Measurements from ENCODE around the gene TMEM171. TPM values are rescaled to one million over a fixed set of nuclear protein-coding genes. Genes with fewer than 3 reads are reported as not detected.

Gene TMEM171
- total and polyA plus RNA-seq, 2 of the 8 experiments (the other 6 are each of a cell fraction or from before 2014, with no cell fraction given): 1.0 to 2.2 TPM

- Histone ChIP-seq H3K4me2 (ENCODE audit: insufficient read depth in 1 of 2, low read depth in 2 of 2, low read length in 2 of 2) (no peak overlapping the region), H3K79me1 (ENCODE audit: low read depth, low read length) (no peaks in the 10 kb centered on the region), H4K5ac (ENCODE audit: insufficient read length, low read depth, low read length) (no peak overlapping the region), H3K27ac (ENCODE audit: low read depth, low read length) (no peak overlapping the region), H3K56ac (replicated peaks; ENCODE audit: insufficient read length, low read depth, low read length) (no peak overlapping the region), H2AFZ (ENCODE audit: low read length) (no peak overlapping the region), H2BK12ac (ENCODE audit: low read depth, low read length) (no peak overlapping the region), H2BK20ac (ENCODE audit: low read length) (no peak overlapping the region), H3K4me3 (ENCODE audit: extremely low read depth in 1 of 4, insufficient read depth in 2 of 4, low read depth in 3 of 4, low read length in 4 of 4) (no peak overlapping the region), H3K14ac (ENCODE audit: insufficient read length) (no peak overlapping the region), H2BK5ac (ENCODE audit: low read depth, low read length) (no peak overlapping the region), H3K4me1 (replicated peaks in 1 of 4; ENCODE audit: control insufficient read depth in 3 of 4, insufficient read depth in 4 of 4, low read length in 3 of 4) (peaks cover 0 to 4% (median 1%) of the 10 kb centered on the region in 4 experiments; a peak in 5 of 7 replicates), H3K4ac (replicated peaks; ENCODE audit: insufficient read length, low read depth, low read length) (no peak overlapping the region), H2BK120ac (replicated peaks; ENCODE audit: low read depth, low read length) (no peak overlapping the region), H3K18ac (ENCODE audit: extremely low read depth, low read length) (no peak overlapping the region), H3K23me2 (ENCODE audit: low read depth, low read length) (no peaks in the 10 kb centered on the region), H4K8ac (ENCODE audit: extremely low read depth, insufficient read depth, low read length) (no peak overlapping the region; the same call in 1 of the 2 replicates), H2AK5ac (ENCODE audit: low read depth, low read length) (no peak overlapping the region), H3K79me2 (ENCODE audit: control insufficient read depth in 1 of 2, insufficient read depth in 2 of 2, low read length in 2 of 2) (no peaks in the 10 kb centered on the region), H3K23ac (ENCODE audit: insufficient read length) (no peak overlapping the region), H4K20me1 (replicated peaks in 1 of 2; ENCODE audit: control insufficient read depth in 1 of 2, insufficient read depth in 2 of 2, low read length in 2 of 2) (no peaks in the 10 kb centered on the region), H3K9ac (replicated peaks in 1 of 4; ENCODE audit: extremely low read depth in 1 of 4, low read depth in 3 of 4, low read length in 3 of 4) (no peak overlapping the region), H2BK15ac (ENCODE audit: low read length) (no peak overlapping the region), H3K9me3 (ENCODE audit: insufficient read depth in 2 of 2, low read depth in 1 of 2, low read length in 1 of 2) (no peaks in the 10 kb centered on the region), H3K36me3 (ENCODE audit: control insufficient read depth in 2 of 4, insufficient read depth in 4 of 4, low read length in 3 of 4) (no peaks in the 10 kb centered on the region), H4K91ac (replicated peaks; ENCODE audit: insufficient read length, low read length) (no peak overlapping the region), H3K27me3 (replicated peaks in 1 of 4; ENCODE audit: control insufficient read depth in 3 of 4, extremely low read depth in 1 of 4, insufficient read depth in 3 of 4, low read length in 3 of 4) (peaks cover 0 to 12% (median 10%) of the 10 kb centered on the region in 4 experiments; a peak in 6 of 7 replicates)
- ChIA-PET POLR2A (ENCODE audit: partially characterized antibody) (no interaction called here), CTCF (ENCODE audit: partially characterized antibody) (interaction anchor here (1.0 to 4.9 kb wide), 6 partner anchors 10 to 104 kb away, joined by 3 to 24 read pairs (median 4); no protein-coding TSS in a partner anchor)
- 91% methylated on average over 4 of the region's 4 CpGs; no CpG with 5 or more reads in 1 of the 2 experiments for WGBS, 2 experiments (ENCODE audit: extremely low coverage in 1 of 2, insufficient coverage in 1 of 2, insufficient read length in 1 of 2, insufficient replicate concordance in 2 of 2, low coverage in 1 of 2, low lambda C conversion rate in 2 of 2, missing lambda C conversion rate in 1 of 2)
- TF ChIP-seq E2F6 (IDR thresholded peaks at IDR 0.05) (no peak), EZH2 (IDR thresholded peaks at IDR 0.05; ENCODE audit: low read depth, low read length, severe bottlenecking) (no peak), MAX (IDR thresholded peaks at IDR 0.05) (no peak), EGR1 (IDR thresholded peaks at IDR 0.05; ENCODE audit: borderline replicate concordance, low read depth, low read length) (no peak), SAP30 (IDR thresholded peaks at IDR 0.05; ENCODE audit: insufficient read depth, insufficient replicate concordance, low read length) (no peak)
- no peak for FAIRE-seq
- peak in 1 of 2 experiments; percentile 31 for DNase-seq (ENCODE audit: low read depth in 1 of 2, low spot score in 2 of 2)
Measured at GRCh38 chr5:73126381-73126780, 6.0 kb downstream of the TMEM171 start.
